CD4-positive, alpha-beta T cell treated with Interleukin-17A for 1 hour (primary cell): ENCODE results near the gene GAA.
A peak's percentile ranks its signal among the peaks of the same experiment; 100 is the strongest.

Experiments used
- DNase-seq: peaks from one replicate; pipeline ENCODE4 v3.0.0-alpha.2; 2020

Gene GAA

DNA sequence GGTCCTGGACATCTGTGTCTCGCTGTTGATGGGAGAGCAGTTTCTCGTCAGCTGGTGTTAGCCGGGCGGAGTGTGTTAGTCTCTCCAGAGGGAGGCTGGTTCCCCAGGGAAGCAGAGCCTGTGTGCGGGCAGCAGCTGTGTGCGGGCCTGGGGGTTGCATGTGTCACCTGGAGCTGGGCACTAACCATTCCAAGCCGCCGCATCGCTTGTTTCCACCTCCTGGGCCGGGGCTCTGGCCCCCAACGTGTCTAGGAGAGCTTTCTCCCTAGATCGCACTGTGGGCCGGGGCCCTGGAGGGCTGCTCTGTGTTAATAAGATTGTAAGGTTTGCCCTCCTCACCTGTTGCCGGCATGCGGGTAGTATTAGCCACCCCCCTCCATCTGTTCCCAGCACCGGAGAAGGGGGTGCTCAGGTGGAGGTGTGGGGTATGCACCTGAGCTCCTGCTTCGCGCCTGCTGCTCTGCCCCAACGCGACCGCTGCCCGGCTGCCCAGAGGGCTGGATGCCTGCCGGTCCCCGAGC, 17.9 kb downstream of the GAA start:
- no peak for DNase-seq

DNA sequence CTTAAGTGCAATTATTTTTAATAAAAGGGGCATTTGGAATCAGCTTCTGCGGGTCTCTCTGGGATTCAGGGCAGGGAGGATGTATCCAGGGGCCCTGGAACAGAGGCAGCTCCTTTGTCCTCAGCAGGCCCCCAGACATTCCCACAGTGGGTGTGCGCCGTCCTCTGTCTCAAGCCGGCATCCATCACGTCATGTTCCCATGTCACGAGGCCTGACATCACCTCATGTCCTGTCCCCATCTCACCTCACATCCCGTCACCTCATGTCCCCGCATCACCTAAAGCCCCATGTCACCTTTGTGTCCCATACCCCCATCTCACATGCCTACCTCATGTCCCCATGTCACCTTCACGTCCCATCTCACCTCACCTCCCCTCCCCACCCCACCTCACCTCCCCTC, 18.5 kb downstream of the GAA start:
- no peak for DNase-seq

DNA sequence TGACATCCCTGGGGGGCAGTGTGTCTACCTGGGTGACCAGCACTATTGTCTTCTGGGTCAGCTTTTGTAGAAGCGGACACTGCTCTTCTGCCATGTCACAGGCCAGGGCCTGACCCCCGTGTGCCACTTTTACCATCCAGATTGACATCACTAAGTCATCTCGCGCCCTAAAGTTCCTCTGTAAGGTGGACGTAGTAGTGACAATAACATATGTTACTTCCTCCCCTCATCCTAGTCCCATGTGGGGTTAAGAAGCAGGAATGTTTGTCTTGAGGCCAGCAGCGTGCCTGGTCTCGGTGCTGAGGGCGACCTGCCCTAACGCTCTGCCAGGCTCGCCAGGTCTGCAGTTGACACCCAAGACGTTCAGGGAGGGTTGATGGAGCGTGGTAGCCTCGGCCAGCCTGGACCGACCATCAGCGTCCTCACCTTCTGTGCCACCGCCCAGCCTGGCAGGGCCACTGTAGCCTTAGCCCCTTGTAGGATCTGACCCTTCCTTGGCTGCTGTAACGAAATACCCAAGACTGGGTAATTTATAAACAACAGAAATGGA, 20.7 kb downstream of the GAA start:
- no peak for DNase-seq

GRCh38 chr17:80122926-80123505, 21.6 kb downstream of the GAA start:
- no peak for DNase-seq

GRCh38 chr17:80123791-80124190, 22.4 kb downstream of the GAA start:
- no peak for DNase-seq

GRCh38 chr17:80124351-80124981, 23.1 kb downstream of the GAA start:
- DNase-seq, result no peak

GRCh38 chr17:80125656-80126448, 24.5 kb downstream of the GAA start:
- no peak for DNase-seq

GRCh38 chr17:80126449-80126715, 25.0 kb downstream of the GAA start:
- DNase-seq, result no peak

- DNase-seq, result no peak
Measured at GRCh38 chr17:80129006-80129565, 27.7 kb downstream of the GAA start.

DNA sequence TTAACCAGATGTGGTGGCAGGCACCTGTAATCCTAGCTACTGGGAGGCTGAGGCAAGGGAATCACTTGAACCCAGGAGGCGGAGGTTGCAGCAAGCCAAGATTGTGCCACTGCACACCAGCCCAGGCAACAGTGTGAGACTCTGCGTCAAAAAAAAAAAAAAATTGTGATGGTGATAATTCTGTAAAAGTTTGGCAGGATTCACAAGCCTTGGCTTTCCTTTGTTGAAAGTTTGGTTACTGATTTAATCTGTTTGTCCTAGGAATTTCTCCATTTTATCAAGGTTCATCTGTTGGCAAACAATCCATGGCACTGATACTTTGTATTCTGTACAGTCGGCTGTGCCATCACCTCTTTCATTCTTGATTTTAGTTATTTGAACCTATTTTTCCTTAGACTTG, 29.6 kb downstream of the GAA start:
- DNase-seq, result no peak

DNA sequence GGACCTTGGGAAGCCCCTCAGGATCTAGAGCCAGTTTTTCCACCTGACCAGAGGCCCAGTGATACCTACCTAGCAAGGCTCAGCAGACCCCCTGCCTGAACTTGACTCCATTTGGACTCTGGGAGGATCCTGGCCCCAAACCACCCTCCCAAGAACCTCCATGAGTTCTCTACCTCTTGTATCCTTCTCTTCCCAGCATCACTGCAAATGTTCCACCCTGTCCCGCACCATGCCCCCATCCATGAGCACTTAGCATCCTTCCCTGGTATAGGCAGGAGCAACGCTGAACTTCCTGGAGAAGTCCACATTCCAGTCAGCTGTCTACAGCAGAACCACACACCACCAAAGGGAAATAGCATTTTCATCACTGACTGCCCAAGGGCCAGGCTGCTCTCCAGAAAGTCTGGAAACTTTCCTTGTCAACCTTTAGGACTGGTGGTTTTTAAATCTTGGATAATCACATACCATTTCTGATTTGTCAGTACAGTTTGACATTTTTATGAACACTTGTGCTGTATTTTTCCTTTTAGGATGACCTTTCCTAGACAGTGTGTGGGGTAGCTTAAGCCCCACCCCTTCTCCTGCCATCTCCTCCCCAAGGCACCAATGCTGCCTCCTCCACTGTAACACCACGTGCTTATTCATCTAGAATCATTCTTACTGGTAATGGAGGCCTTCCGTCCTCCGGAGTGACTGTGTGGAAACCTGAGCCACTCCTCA, 31.7 kb downstream of the GAA start:
- no peak for DNase-seq

DNA sequence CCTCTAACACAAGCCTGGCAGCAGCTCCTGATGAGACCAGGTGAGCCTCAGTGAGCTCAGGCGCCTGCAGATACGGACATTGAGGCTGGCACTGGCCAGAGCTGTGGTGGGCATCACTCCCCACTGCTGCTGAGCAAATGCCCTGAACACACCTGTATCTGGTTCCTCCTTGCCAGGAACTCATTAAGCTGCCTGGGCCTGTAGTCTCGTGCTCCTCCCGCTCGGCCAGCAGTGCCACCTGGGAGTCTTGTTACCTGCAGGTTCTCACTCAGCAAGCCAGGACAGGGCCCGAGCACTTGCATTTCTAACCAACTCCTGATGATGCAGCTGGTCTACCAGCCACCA, 32.2 kb downstream of the GAA start:
- DNase-seq, result no peak

DNA sequence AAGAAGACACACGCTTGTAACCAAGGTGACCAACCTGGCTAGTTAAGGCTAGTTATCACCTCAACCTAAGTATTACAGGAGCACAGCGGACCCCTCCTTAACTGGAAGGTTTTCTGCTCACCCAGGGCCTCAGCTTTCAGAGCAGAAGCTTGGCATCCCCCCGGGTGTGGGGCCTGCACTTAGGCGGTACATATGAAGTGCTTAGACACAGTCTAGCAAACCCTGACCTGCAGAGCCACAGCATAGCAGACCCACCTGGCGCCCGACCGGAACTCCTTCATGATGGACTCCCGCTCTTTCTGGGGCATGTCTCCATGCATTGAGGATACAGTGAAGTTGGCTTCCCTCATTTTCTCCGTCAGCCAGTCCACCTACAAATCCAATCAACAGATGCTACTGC, 35.8 kb downstream of the GAA start:
- no peak for DNase-seq

GRCh38 chr17:80138856-80139426, 37.6 kb downstream of the GAA start:
- DNase-seq, result no peak

DNA sequence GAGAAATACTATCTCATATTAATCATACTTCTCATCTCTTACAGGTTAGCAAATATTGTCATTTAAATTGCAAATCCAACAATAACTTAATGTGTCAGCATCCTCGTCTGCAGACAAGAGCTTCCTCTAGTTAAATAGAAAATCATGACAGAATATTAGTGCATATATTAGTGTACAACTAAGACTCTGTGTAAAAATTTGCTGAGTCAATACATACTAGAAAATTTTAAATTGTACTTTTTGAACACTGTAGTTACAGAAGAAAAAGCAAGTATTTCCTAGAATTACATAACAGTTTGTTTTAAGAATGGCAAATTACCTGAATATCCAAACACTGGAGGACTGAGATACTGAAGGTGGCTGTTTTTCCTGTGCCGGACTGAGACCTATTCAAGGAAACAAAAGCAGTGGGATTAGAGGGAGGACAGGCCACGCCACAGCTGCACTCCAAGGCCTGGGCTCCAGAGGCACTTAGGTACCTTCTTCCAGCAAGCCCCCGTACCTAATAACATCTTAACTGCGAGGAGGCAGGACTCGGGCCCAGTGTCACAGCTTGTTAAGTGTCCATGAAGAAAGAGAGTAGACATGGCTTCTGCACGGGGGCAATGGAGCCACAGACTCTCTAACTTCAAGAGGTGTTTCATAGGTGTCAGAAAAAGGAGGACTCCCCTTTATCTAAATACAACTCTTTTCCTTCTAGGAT, 40.2 kb downstream of the GAA start:
- DNase-seq, result no peak

DNA sequence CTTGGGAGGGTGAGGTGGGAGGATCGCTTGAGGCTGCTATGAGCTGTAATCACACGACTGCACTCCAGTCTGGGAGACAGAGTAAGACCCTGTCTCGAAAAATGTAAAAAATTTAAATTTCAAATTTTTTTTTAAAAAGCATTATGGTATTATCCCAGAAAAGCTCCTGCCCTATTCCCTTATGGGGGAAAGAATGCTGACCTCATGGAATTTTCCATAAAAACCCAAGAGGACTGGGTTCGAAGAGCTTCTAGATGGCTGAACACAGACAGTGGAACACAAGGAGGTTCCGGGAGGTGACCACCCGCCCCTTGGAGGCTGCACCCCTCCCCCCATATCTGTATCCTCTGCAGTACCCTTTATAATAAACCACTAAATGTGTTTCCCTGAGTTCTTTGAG, 41.5 kb downstream of the GAA start:
- no peak for DNase-seq

DNA sequence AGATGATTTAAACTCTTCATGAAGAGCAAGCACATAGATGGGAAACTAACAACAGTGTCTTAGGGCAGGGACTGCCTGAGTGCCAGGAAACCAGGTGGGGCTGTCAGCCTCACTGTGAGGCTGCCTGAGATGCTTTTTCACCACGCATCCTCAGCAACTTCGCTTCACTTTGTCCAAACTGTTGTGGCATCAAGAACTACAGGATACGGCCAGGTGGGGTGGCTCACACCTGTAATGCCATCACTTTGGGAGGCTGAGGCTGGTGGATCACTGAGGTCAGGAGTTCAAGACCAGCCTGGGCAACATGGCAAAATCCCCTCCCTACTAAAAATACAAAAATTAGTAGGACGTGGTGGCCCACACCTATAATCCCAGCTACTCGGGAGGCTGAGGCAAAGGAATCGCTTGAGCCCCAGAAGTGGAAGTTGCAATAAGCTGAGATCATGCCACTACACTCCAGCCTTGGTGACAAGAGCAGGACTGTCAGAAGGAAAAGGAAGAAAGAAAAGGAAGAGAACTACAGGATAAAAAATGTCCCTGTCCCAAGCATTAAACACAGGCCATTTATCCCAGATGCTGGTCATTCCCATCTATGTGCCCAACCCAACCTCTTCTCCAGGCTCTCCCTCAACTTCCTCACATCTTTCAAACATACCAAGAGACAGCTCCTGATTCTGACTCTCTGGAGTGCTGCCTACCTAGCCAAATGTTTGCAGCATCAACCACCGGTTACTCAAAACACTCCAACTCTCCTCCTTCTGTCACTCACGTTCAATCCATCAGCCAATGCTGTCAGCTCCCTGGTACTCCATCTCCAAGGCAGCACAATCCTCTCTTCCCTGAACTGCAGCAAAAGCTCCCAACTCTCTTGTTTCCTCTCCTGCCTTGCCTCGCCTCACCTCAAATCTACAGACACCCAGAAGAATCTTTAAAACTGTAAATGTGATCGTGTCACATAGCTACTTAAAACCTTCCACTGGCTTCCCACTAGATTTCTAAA, 44.0 kb downstream of the GAA start:
- DNase-seq, result no peak

DNA sequence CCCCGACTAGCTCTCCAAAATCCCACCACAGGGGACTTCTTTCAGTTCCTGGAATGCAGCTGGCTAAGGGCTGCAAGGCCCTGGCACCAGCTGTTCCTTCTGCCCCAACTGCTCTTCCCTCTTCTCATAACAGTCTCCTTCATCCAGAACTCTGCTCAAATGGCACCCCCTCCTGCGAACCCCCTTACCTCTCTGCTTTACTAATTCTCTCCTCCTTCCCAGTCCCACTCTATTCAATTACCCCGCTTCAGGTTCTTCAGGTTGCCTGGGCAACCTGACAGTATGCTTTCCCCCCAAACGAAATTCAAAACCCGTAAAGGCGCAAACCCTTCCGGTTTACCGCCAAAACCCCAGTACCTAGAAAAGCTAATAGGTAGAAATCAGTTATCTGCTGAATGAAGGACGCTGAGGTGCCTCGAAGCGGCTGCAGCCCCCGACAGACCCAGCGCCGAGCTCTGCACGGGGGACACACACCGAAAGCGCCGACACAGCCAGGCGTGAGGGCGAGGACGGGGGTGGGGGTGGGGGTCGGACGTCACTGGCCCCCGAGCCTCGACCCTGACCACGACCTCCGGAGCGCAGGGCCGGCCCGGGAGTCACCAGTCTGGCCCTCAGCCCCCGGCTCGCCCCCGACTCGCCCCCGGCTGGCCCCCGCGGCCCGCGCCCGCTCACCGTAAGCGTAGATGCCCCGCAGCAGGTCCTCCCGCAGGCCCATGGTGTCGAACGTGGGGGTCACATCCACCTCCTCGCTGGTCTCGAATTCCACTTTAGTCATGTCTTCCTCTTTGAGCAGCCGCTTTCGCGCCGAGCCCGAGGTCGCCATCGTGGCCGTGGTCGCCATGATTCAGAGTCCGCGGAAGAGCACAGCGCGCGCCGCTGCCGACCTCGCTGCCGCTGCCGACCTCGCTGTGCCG, 45.0 kb downstream of the GAA start:
- DNase-seq, result peak; percentile 37

GRCh38 chr17:80147035-80147822, 45.8 kb downstream of the GAA start, which contains the start of gene EIF4A3:
TSS of gene EIF4A3 (minus strand) at chr17:80147128. CDS start at chr17:80146961, 167 bp downstream.
- peak; percentile 98 for DNase-seq
